AG20443 (cell line): ENCODE measurements around the gene VAV2.

ENCODE experiments used
- DNase-seq: peaks from one replicate; pipeline ENCODE4 v3.0.0; 2012; ENCODE audit warnings: low spot score, mixed read lengths

VAV2 gene

DNA sequence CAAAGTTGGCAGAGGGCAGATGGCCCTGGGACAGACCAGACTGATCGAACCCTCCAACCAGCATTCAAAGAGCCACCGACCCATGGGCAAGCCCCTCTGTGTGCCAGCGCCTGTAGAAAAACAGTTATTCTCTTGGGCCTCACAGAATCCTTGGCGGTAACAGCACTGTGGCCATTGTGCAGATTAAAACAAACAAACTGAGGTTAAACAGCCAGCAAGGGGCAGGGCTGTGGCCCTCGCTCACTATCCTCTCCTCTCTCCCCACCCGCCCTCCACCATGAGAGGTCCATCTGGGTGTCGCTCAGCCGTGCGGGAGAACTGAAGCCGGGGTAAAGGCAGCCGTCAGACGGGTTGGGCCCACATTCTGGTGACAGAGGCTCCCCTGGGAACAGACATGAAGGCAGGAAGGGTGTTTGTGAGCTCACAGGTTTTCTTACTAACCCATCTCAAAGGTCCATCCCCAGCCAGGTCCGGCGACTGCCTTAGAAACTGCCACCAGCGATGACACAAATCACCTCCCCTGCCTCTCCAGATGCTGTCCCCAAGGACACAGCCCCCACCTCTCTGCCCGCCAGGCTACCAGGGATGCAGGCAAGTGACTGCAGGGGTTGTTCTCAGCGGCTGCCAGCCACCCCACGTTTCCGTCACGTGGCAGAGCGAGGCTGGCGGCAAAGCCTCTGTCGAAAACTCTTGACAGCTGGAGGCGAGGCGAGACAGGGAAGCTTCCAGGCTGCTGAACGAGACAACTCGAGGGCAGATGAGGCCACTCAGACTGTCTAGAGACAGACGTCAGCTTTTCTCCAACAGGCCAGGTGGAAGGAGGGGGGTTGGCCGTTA lies 178.2 kb downstream of the VAV2 start:
- no peak for DNase-seq

DNA sequence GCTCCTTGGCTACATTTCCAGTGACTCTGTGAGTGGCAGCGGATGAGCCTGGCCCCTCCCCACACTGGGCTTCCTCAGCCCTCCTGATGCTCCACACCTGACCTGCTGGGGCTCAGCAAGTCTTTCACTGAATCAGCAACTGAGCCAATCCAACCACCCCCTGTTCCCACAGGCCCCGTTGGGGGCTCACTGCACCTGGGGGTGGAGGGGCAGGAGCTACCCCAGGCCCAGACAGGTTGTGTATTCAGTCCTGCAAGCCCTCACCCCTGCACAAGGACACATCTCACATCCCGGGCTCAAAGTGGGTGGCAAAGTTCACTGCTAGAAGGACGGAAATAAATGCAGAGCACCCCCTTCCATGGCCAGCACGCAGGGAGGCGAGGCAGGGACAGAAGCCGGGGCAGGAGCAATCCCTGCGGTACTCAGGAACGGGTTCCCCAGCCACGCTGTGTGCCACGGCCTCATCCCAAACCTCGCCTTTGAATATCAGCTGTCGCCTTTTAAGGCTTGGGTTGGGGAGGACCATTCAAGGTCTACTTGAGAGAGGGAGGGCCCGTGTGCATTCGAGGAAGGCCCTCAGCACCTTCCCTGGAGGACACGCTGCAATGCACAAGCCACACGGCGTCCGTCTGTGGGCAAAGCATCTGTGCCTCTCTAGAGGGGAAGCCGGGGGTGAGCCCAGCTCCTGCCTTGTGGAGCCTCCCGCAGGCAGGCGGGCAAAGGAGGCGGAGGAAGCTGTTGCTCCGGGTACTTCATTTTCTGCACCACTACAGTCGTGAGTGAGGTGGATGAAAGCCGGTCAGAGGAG lies 179.0 kb downstream of the VAV2 start:
- DNase-seq, result no peak

DNA sequence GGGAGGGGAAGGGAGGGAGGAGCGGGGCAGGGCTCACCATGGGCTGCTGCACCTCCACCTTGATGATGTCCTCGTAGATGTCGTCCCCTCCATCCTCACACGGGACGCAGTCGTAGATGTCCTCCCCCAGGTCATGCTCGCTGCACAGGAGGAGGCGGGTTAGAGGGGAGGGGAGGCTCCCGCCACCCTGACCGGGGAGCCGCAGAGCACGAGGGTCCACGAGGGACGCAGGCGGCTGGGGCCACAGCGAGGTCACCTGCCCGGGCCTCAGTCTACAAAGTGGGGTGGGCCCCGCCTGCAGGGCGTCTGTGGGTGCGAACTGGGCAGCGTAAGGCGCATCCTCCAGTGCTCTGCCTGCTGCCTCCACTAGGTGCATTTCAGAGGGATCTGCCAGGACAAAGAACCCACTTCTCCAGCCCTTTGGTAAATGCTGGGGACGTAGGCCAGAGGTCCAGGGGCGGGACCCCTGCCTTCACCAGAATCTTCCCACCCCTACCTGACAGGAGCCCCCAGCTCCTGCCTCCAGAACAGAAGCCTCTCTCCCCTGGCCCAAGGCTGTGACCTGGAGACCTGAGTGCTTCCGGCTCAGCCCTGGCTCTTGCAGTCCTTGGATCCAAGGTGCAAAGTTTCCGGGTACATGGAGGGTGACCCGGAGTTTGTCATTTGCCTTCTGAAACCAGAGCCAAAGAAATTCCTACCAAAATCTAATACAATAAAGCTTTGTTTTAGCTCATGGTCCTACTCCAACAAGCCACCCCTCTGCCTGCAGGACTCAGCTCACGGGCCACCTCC lies 179.9 kb downstream of the VAV2 start:
- DNase-seq, result no peak

DNA sequence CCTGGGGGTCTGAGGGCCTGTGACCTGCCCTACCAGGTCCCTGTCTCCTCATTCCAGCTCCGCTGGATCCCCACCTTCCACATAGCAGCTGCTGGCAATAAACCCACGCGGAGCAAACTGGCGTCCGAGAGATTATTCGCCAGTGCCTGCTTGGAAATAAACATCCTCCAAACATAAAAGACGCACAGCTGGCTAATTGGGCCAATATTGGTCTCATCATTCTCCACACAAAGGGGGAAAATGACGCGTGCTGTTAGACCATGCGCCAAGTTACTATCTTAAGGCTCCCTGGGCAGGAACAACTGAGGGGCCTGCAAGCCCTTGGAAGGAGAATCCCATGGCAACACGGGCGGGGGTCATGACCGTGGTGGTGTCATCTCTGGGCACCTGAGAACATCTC lies 180.7 kb downstream of the VAV2 start:
- DNase-seq, result no peak

DNA sequence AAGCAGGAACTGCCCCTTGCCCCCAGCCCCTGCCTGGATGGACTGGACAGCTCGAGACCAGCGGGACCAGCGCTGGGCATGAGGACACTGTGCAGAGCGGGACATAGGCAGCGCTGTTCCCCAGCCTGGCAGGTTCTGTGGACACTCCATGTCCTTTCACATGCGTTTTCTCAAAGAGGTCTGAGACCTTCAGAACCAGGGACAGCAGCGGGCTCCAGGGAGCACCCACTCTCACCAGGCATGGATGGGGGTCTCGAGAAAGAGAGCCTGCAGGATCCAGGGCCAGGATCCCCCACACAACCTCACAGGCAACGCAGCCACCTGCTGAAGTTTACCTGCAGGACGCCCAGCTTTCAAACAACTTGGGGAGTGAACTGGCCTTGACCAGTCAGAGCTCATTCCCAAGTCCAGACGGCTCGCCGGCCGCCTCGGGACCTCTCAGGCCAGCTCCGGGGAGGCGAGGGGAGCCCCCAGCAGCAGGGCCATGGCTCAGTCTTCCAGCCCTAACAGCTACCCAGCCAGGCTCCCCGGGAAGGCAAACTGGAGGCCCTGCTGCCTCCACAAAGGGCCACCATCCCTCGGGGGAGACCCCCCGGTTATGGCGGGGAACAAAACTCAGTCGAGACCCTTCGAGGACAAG lies 181.4 kb downstream of the VAV2 start:
- no peak for DNase-seq

DNA sequence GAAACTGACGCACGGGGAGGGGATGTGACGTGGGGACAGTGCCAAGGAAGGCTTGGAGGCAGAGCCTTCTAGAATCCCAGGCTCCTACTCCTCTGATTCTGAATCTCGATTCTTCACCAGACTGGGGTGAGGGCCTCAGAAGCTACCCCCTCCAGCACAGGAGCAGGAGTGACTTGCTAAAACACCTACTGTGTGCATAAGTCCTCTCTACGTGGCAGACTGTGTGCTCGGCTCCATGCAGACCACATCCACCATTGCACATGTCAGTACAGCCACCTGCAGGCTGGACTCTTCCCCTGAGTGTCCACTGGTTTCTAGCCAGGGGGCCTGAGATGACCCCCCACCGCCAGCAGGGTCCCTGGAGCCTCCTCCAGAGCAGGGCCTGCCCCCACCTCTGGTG lies 182.8 kb downstream of the VAV2 start:
- DNase-seq, result no peak

DNA sequence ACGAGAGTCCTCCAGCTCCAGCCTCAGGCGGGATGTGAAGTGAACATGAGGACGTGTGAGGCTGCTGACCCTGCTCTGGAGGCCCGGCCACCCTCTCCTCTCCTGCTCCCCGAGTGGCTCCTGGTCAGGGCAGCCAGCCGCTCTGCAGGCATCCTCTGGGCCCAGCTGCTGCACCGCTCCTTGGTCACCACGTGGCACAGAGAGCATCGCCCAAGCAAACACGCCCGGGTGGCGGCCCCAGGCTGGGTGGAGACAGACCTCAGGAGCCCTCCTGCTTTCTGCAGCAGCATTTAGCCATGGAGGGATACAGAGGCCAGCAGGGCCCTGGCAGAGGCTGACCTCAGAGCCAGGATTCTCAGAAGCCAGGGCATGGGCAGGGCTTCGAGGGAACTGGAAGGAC lies 184.3 kb downstream of the VAV2 start:
- DNase-seq, result no peak

DNA sequence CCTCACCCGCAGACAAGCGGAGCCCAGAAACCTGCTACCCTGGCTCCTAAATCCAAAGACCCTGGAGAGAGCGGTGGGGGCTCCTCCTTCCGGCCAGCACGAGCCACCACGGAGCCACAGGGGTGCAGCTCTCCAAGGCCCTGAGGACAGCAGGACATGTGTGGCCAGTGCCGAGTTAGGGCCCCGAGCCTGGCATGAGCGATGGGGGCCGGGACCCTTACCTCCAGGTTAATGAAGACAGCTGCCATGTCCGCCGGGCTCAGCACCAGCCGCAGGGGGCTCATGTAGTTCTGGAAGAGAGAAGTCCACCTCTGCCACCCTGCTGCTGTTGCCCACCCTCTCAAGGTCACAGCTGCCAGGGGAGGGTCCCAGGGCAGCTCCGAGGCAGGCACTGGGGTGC lies 185.1 kb downstream of the VAV2 start:
- no peak for DNase-seq

DNA sequence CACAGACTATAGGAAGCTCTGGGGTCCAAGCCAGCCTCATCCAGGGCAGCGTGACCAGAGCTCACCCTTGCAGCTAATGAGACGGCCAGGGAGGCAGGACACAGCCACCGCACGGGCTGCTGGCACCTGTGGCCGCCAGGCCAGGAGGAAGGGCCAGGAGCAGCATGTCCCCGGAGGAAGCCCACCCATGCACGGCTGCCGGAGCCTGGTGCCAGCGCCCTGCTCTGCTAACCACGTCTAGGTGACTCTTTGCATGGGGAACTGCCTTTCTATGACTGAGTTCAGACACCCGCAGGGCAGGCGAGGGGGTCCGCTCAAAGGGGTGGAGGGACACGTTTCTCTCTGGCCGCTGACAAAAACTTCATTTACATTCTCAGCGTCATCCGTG lies 185.5 kb downstream of the VAV2 start:
- no peak for DNase-seq

DNA sequence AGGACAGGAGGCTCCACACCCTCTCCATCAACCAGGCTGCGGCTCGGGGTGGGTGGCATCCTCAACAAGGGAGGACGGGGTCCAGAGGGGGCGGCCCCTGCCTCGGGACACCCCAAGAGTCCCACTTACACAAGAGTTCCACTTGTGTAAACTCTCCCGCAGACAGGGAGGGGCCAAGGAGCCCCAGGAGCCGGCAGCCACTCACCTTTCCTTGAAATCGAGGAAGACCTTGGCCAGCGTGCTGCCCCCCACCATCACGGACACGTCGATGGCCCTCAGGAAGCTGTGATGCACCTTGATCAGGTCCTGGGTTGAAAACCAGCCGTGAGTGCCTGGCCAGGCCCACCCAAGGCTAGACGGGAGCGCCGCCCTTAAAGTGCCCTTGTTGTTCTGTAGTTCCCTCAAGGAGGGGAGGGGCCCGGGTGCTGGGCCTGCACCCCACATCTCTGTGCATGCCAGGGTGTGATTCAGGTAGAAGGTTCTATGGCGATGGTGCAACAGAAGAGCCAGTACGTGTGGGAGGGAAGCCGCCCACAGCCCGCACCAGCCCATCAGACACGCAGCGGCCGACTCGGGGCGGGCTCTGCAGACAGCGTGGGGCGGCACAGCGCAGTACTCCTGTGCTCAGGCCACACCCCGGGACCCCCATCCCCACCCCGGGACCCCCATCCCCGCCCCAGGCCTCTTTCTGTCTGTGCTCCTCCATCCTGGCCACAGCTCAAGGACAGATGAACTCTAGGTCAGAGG lies 186.1 kb downstream of the VAV2 start:
- no peak for DNase-seq

DNA sequence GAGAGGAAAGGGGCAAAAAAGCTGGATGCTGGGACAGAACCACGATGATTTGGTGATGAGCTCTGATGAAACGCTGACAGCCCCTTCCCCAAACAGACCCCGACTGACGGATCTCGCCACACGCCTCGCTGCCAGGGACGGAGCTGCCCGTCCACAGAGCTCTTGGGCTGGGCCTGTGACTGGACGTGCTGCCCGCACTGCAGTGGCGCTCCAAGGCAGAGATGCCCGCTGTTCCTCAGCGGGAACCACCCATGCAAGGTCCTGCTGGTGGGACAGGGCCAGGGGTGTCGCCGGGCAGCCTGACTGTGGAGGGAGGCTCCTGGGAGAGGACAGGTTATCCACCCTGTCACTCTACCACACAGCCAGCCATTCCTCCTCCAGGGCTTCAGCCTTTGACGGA lies 187.9 kb downstream of the VAV2 start:
- no peak for DNase-seq

DNA sequence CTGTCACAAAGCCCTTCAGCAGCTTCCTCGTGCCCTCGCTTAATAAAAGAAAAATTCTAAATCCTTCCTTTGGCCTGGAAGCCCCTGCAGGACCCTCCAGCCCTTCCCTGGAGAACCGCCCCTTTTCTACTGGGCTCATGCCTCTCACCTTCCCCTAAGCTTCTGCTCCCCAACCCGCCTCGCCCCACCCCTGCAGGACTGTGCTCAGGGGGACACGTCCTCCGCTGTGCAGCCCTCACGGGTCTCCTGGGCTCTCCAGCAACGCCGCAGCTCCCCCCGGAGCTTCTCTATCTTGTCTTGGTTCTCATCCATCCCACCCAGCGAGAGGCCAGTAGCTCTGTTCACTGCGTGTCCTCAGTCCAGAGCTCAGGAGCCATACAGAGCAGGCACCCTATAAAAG lies 188.4 kb downstream of the VAV2 start:
- no peak for DNase-seq

DNA sequence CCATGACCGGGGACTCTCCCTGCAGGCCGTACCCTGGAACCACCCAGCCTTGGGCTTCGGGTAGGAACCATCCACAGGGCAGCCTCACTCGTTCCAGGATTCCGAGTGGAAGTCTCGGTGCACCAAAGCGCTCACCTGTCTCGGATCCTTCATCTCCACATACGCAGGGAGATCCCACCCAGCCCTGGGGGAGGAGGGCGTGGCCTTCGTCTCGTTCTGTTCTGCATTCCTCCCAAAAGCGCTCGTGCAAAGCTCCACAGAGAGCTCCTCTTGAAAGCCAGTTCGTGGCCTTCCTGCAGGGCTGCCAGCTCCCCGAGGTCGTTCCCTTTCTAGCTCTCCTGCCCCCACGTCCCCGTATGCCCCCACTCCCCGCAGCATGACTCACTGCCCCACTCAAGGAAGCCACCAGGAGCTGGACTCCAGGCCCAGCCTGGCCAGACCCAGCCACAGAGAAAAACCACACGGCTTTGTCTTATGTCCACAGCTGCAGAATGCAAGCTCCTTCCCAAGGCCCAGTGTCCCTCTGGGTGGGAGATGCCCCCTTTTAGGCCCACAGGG lies 189.0 kb downstream of the VAV2 start:
- peak; percentile 79 for DNase-seq

DNA sequence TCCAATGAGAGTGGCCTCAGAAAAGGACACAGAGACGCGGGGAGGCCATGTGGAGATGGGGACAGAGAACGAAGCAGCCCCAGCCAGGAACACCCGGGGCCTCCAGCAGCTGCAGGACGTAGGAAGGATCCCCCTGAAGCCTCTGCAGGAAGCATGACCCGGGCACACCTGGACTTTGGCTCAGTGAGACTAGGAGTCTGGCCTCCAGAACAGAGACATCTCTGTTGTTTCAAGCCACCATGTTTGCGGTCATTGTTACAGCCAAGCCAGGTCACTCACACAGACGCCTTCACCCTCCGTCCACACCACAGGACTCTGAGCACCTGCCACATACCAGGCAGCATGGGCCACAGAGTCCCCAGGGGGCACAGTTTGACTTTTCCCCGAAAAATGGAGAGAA lies 190.4 kb downstream of the VAV2 start:
- DNase-seq, result no peak

DNA sequence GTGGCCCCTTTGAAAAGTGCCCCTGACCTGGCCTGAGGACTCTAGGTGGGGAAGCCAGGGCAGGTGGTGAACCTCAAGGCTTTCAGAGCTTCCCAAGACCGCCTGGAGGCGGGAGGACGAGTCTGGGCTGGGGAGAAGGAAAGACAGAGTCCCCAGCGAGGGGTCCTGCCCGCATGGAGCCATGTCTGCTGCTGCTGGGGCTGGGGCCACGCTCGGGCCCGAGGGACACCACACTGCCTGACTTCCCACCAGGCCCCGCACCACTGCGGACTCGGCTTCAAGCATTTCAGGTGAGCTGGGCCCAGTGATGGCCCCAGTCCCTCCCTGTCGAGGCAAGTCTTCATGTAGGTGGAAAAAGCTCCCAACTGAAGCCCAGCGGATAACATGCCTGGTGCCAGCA lies 191.9 kb downstream of the VAV2 start:
- no peak for DNase-seq

DNA sequence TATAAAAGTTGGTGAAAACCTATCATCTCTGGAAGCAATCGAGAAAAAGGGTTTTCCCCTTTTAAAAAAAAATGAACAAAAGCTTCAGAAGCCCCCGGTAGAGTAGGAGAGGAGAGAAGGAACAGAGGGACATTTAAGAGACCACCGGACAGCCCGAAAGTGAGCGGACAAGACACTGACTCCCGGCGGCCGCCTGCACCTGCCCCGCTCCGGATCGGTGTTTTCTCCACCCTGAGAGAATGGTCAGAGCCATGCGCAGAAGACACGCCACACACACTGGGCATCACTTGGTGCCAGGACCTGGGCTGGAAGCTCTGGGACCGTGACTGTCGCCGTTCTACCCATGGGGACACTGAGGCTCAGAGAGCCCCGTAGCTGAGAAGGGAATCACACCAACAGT lies 192.4 kb downstream of the VAV2 start:
- no peak for DNase-seq

DNA sequence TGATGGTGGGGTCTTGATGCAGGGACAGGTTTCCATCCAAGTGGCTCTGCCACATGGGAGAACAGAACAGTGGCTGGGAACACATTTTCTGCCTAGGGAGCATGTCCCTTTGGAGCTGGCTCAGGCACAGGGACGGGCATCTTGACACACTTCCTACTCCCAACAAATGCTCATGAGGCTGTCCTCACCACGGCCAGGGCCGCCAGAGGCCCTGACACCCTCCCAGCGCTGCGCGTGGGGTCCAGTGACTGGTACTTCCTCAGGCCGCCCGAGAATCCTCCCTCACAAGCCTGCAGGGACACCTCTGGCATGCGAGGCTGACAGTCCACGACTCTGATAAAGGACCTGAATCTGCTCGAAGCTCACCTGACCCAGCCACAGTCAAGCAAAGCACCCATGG lies 193.0 kb downstream of the VAV2 start:
- DNase-seq, result no peak

DNA sequence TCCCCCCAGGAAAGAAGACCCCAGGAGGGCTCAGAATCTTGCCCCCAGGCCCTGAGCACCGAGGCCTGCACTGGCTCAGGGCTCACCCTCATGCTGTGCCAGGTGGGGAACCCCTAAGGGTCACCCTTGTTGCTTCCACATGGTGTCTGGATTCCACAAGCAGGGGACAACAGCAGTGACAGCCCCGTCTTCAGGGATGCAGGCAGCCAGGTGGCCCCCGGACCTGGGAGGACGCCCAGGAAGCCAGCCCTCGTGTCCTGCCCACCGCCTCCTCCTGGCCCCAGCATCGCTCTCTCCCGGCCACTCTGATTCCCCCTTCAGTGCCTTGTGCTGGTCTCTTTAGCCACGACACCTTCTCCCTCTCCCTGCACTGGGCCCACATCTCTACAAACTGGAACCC lies 194.0 kb downstream of the VAV2 start:
- no peak for DNase-seq

DNA sequence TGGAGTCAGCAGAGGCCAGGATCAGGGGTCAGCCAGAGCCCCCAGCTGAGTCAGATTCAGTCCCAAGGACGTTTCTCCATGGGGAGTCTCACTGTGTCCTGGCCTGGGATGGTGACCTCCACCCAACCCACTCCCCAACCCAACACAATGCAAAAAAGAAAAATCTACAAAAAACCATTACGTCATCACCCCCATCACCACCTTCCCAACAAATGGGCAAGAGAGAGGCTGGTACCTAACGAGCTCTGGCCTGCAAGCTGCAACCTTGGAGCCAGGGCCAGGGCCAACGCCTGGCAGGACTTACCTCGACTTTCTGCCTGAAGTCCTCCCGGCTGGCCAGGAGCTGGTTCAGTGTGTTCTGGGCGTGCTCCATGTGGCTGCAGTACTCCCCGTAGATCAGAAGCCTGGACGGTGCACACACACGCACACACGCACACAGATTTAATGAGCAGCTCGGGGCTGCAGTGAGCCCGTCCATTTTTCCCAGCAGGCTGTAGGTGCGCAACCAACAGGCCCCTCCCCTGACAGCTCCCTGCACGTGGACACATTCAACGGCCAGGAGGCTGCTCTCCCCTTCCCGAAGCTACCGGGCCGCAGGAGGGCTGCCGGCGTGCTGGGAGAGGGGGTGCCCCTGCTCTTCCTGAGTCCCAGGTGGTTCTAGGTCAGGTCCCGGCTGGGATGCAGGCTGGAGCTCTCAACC lies 194.6 kb downstream of the VAV2 start:
- DNase-seq, result no peak

DNA sequence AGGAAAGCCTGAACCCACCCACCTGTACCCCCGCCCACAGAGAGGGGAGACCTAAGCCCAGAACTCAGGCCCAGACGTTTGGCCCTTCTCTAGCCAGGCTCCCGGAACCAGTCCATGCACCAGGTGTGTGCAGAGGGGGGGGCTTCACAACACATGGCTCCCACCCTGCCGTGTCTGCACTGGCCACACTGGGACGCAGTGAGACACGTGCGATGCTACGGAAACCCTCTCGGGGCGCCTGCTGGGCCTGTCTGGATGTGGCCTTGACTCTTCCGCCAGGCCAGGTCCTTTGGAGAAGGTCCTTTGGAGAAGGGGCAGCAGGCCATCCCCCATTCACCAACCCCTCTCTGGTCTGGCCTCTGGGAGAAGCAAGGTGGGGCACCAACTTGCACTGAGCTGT lies 195.6 kb downstream of the VAV2 start:
- DNase-seq, result no peak

DNA sequence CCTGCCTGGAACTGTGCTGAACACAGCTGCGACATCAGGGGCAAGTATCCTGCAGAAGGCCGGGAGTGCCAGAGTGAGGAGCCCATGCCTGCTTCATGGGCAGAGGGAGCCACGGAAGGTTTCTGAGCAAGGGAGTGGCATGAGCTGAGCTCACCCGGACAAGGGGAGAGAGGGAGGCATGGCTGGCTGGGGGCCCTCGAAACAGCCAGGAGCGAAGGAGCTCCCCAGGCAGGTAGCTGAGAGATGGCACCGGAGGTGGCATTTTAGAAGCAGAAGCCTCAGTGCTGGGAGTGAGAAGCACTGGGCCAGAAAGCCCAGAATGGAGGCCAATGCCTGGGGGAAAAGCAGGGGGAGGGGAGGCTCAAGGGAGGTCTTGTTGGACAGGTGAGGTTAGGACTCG lies 197.1 kb downstream of the VAV2 start:
- no peak for DNase-seq
